CD4-positive, alpha-beta T cell treated with Interleukin-10 for 1 hour (primary cell): ENCODE data around the gene CNIH3.

Experiments
- DNase-seq: peaks from one replicate; pipeline ENCODE4 v3.0.0-alpha.2; 2020

The CNIH3 gene

GRCh38 chr1:224749916-224750315, 133.8 kb downstream of the CNIH3 start:
- DNase-seq, result no peak

GRCh38 chr1:224751624-224752311, 135.7 kb downstream of the CNIH3 start:
- no peak for DNase-seq

- DNase-seq, result no peak
These were observed 137.4 kb downstream of the CNIH3 start for GRCh38 chr1:224753491-224753890.

- DNase-seq, result no peak
These were observed 139.5 kb downstream of the CNIH3 start for GRCh38 chr1:224755586-224755985.

GRCh38 chr1:224757508-224757907, 141.4 kb downstream of the CNIH3 start:
- no peak for DNase-seq

- DNase-seq, result no peak
These were observed 143.0 kb downstream of the CNIH3 start for GRCh38 chr1:224759135-224759534.

- no peak for DNase-seq
These were observed 143.6 kb downstream of the CNIH3 start for GRCh38 chr1:224759681-224760091.

GRCh38 chr1:224760163-224760562, 144.0 kb downstream of the CNIH3 start:
- no peak for DNase-seq

GRCh38 chr1:224761245-224761644, 145.1 kb downstream of the CNIH3 start:
- DNase-seq, result no peak

GRCh38 chr1:224762046-224762445, 145.9 kb downstream of the CNIH3 start:
- no peak for DNase-seq

- no peak for DNase-seq
These were observed 146.6 kb downstream of the CNIH3 start for GRCh38 chr1:224762701-224763100.

GRCh38 chr1:224763126-224763775, 147.1 kb downstream of the CNIH3 start:
- DNase-seq, result no peak

- no peak for DNase-seq
These were observed 150.1 kb downstream of the CNIH3 start for GRCh38 chr1:224766266-224766665.

GRCh38 chr1:224767031-224767430, 150.9 kb downstream of the CNIH3 start:
- DNase-seq, result no peak

- DNase-seq, result no peak
These were observed 151.6 kb downstream of the CNIH3 start for GRCh38 chr1:224767676-224768075.

- DNase-seq, result no peak
These were observed 152.9 kb downstream of the CNIH3 start for GRCh38 chr1:224768971-224769370.

GRCh38 chr1:224769452-224770335, 153.6 kb downstream of the CNIH3 start:
- no peak for DNase-seq

GRCh38 chr1:224770336-224770693, 154.2 kb downstream of the CNIH3 start:
- DNase-seq, result no peak

GRCh38 chr1:224773646-224774045, 157.5 kb downstream of the CNIH3 start:
- no peak for DNase-seq

GRCh38 chr1:224774378-224774777, 158.3 kb downstream of the CNIH3 start:
- DNase-seq, result no peak

GRCh38 chr1:224777180-224777579, 161.1 kb downstream of the CNIH3 start:
- DNase-seq, result no peak

GRCh38 chr1:224779536-224779935, 163.4 kb downstream of the CNIH3 start:
- no peak for DNase-seq

GRCh38 chr1:224780736-224781135, 164.6 kb downstream of the CNIH3 start:
- DNase-seq, result no peak

GRCh38 chr1:224781800-224782199, 165.7 kb downstream of the CNIH3 start:
- DNase-seq, result no peak
